SIG-M5 treated with dmso at 0.1 percent for 504 hours (cell line): ENCODE results near the gene TEX35.
"Not testable (repeated sequence)": the region's sequence is repeated elsewhere in the genome, so short reads cannot be mapped to it uniquely, and the experiment has no call there.

Experiments used
- DNase-seq: peaks from one replicate; lab custom pipeline; 2025; ENCODE audit not compliant: unreplicated experiment; lab: John Stamatoyannopoulos, UW

Gene TEX35

GRCh38 chr1:178494569-178494971 is 18.3 kb upstream of the TEX35 start:
- DNase-seq = no peak

- DNase-seq = no peak
Observed at GRCh38 chr1:178495158-178495557, 17.8 kb upstream of the TEX35 start.

- DNase-seq = no peak
Observed at GRCh38 chr1:178495741-178496409, 17.0 kb upstream of the TEX35 start.

- DNase-seq = no peak
Observed at GRCh38 chr1:178496410-178497135, 16.3 kb upstream of the TEX35 start, which contains the start of gene CLEC20A. CLEC20A (minus strand) TSS chr1:178496964; CDS start chr1:178496939, 25 bp downstream.

- no peak for DNase-seq
Observed at GRCh38 chr1:178497903-178498478, 14.9 kb upstream of the TEX35 start.

GRCh38 chr1:178498896-178499675 is 13.8 kb upstream of the TEX35 start:
- DNase-seq = no peak

- no peak for DNase-seq
Observed at GRCh38 chr1:178500091-178500770, 12.7 kb upstream of the TEX35 start.

- DNase-seq = no peak
Observed at GRCh38 chr1:178500936-178501554, 11.9 kb upstream of the TEX35 start.

GRCh38 chr1:178501705-178502329 is 11.1 kb upstream of the TEX35 start:
- DNase-seq = peak; percentile 70

- no peak for DNase-seq
Observed at GRCh38 chr1:178502330-178502714, 10.6 kb upstream of the TEX35 start.

GRCh38 chr1:178502856-178503255 is 10.1 kb upstream of the TEX35 start:
- DNase-seq = no peak

- DNase-seq = not testable (repeated sequence)
Observed at GRCh38 chr1:178503316-178503715, 9.6 kb upstream of the TEX35 start.

- DNase-seq = no peak
Observed at GRCh38 chr1:178503849-178504248, 9.1 kb upstream of the TEX35 start.

GRCh38 chr1:178504286-178504685 is 8.6 kb upstream of the TEX35 start:
- no peak for DNase-seq

GRCh38 chr1:178506177-178506576 is 6.7 kb upstream of the TEX35 start:
- no peak for DNase-seq

- no peak for DNase-seq
Observed at GRCh38 chr1:178506669-178507068, 6.2 kb upstream of the TEX35 start.

GRCh38 chr1:178509414-178510007 is 3.4 kb upstream of the TEX35 start:
- DNase-seq = no peak

GRCh38 chr1:178510155-178510554 is 2.8 kb upstream of the TEX35 start:
- no peak for DNase-seq

- no peak for DNase-seq
Observed at GRCh38 chr1:178513278-178513983, 522 bp downstream of the TEX35 start.
